Middle frontal gyrus (tissue), 1 donor: Measurements from ENCODE around the gene TNIK.

Source experiments
- DNase-seq: peaks from one replicate; pipeline ENCODE4 v3.0.0-alpha.2; 2015; ENCODE audit warnings: low spot score; ENCODE audit errors: extremely low spot score

Gene TNIK

DNA sequence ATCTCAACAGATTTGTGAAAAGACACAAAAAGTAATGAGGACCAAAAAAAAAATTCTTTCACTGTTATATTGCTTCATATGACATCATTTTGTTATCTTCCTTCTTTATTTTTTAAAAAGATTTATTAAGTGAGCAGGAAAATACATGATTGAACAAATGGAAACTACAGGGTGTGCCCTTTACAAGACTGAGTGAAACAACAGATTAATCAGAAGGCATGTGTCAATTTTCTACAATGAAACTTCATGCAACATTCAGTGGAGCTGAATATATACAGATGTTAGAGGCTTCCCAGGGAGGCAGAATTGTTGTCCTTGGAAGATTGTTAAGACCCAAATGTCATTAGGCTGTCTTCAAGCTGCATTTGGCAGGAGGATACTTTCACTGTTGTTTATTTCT is 405.3 kb downstream of the TNIK start:
- DNase-seq, result no peak

DNA sequence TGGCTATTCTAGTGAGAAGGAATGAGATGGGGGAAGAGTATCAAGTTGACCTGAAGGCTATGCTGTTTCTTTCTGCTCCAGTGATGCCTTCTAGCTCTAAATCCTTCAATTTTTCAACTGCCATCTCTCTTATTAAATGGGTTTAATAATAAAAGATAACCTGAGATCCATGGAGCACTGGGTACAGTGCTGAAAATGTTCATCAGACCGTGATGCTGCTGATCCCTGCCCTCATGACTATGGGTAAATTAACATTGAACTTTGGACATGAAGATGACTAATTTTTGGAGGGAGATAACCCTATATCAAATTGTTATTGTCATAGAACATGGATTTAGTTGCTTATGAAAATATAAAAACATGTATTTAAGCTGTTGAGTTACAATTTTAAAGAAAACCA is 406.0 kb downstream of the TNIK start:
- DNase-seq, result no peak

DNA sequence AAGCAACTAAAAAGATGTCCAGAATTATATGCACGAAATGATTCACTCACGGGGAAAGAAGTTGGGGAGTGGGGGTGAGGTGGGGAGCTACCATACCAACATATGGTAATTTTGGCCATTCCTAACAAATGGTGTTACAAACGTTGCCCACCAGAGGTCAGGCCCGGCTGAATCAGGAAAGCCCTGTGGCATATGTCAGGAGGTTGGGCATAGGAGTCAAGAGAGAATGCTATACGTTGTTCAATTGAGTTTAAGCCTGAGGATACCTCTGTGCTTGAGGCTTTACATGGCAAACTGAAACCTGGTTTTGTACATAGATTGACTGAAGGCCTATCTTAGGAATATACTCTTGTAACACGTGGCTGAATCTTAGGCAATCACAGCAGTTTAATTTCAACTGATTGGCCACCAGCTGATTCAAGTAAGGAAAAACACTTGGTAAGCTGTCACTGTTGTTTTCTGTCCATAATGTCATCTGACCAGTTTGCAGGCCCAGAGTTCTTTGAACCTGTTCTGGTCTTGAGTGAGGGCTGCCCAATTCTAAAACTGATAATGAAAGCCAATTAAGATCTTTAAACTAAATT is 410.3 kb downstream of the TNIK start:
- no peak for DNase-seq

DNA sequence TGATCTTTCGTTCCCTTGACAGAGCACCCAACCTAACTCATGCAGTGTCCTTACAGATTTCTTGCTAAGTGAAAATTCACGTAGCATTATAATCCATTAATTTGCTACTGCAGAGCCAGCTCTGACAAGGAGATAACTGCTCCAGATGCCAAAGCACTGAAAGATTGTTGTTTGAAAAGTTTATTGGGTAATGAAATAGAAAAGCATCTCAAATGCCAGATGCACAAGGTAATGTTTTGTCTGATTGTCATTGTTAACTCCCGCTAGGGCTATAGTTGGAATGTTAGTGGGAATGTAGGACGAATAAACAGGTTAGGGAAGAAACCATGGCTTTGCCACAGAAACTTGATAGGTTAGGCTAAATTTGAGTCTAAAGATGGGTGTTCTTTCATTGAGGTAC is 413.4 kb downstream of the TNIK start:
- DNase-seq, result no peak

DNA sequence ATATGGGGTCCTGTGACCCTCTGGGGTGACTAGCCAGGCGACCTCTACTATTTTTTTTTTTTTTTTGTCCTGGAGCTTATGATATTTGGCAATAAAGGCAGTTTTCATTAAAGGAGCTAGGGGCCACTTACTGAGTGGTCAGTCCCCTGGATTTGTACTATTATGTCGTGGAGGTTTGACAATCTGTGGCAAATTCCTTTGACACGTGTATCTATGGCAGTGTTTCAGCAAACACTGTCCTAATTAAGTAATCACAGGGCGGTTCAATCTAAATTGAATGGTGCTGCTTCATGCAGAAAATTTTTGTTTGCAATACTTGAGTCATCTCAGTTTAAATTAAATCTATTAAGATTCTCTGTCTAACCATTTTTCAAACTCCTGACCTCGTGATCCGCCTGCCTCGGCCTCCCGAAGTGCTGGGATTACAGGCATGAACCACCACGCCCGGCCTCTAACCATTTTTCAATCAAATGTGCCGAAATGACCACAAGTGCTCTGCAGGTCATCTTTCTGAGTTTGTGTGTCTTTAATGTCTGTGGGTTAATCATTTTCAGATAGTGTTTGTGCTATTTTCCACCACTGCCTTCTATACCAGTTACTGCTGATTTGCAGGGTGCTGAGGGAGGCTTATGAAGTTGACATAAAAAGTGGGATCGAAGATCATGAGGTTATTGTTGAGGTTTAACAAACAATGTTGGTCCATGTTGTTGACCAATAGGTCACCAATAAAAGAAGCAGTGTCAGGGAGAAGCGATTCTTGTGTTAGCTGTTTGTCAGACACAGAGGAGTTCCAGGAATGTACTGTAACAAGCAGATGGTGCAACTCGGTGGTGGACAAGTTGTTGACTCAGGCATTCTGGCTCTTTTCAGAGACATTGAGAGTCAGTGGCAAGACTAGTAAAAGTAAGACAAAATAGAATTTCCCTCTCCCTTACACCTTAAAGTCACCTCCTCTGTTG is 415.1 kb downstream of the TNIK start:
- no peak for DNase-seq

DNA sequence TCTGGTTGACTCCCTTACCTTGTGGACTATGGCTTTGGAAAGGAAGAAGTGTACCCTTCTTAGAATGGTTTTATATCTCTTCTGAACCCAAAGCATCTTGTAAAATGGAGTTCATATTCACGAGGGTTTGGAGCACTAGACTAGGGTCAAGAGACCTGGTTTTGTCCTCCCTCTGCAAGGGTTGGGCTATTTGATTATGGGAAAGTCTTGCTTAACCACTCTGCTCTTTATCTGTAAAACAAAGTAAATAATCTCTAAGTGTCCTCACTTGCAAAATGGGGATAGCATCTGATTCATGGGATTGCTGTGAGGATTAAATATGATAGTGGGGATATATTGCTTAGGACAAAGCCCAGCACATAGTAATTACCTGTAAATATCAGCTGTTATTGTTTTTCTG is 415.8 kb downstream of the TNIK start:
- DNase-seq, result no peak

DNA sequence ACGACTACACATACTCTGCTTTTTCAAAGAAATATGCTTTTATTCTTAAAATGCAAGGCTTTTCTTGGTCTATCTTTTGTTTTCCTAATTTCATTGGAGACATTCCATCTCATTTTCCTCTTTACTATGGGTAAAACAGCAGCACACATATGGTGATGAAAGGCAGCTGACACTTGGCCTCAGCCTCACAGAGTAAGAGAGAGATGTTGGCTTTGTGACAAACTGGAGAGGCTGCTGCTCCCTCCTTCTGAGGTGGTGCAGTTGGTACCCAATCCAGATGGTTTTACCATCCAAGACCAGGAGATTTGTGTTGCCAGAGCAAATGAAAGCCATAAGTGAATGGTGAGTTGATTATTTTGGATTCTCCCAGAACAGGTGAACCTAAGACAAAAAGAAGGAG is 420.5 kb downstream of the TNIK start:
- DNase-seq, result no peak

DNA sequence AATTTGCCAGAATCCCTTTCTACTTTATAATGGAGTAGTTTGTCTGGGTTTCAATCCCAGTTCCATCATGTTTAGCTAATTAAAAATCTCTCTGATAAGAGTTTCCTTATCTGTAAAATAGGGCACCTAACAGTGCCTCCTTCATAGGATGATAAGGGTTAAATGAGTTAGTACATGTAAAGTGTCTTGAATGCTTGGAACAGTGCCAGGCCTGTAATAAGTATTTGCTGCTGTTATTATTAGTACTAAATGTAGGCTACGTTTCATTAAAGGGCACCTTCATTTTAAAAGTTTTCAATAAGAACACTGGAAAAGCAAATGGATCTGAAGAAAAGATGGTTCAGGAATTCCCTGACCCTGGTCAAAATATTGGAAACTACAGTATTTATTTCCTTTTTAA is 421.9 kb downstream of the TNIK start:
- DNase-seq, result no peak

DNA sequence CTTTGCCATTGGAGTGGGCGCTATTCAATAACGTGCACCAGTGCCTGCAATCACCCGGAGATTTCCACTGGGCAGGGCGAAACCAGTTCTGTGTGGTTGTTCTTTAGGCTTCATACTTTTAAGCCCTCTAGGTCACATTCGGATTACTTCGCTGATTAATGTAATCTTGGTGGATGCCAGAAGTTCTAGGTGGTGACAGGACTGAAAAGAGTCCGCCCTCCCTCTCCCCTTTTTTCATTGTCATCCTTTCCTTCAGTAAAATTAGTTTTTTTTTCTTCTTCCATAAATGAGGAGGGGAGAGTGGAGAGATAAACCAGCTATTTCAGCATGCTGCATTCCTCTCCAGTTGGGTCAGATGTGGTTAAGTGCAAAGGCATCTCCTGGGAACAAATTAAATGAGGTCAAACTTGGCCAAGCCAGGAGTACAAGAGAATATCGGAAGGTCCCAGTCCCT is 431.4 kb downstream of the TNIK start:
- no peak for DNase-seq

DNA sequence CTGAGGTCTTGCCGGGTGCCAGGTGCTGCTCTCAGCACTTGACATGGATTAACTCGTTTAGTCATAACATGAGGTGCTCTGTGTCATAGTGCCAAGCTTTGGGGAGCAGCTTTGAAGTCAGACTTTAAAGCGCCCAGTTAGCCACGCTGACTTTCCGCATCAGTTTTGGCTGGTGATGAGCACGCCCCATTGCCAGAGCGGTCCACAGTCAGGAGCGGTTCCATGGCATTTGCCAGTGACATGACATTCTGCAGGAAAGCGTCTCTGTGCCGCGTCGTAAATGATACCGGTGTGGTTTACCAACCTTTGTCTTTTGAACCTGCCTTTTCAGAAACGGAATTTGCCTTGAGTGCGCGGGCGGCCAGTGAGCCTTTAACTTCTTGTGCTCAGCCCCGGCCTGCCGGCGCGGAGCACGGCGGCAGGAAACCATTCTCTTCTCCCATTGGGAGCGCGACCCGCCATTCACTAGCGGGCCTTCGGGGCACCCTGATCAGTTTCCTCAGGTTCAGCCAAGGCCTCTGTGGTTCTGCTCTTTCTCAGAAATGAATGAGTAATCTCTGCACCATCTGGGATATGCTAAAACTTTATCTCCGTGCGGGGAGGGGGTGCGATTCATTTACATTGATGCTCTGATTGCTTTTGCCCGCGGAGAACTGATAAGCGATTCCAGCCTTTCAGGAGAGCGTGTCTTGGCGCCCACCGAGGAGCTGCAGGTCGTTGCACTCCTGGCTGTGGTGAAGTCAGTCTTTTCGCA is 432.0 kb downstream of the TNIK start:
- no peak for DNase-seq

DNA sequence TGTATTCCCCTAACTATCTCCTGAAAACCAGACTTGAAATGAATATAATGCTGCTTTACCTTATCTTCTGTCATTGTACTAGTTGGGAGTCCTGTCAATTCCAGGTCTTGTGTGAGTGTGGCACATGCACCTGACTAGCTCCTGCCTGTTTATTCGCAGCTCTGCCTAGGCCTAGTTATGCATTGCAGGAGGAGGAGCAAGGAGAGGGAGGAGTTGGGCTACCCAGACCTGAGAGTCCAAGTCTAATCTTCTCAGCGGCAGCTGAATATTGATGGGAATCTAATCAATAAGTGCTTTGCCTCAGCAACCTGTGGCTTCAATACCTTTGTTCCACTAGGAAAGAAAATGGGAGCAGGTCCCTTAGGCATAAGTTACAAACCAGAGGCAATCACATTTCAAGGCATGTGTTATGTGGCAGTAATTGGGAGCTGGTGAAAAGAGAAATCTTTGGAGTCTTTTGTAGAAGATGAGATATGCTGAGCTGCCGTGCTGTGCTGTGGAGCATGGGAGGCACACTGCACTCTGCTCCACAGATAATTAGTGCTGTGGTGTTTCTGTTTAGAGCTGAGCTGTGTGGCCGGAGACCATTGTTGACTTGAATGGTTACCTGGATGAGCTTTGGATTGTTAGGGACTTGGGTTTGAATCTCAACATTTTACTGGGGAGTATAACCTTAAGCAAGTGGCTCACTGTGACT is 433.5 kb downstream of the TNIK start, which contains the start of gene SLC2A2:
Gene SLC2A2 (minus strand): TSS at position 124 of the 697 bp plus-strand sequence. CDS start 50 bp downstream, at position 74.
- no peak for DNase-seq

DNA sequence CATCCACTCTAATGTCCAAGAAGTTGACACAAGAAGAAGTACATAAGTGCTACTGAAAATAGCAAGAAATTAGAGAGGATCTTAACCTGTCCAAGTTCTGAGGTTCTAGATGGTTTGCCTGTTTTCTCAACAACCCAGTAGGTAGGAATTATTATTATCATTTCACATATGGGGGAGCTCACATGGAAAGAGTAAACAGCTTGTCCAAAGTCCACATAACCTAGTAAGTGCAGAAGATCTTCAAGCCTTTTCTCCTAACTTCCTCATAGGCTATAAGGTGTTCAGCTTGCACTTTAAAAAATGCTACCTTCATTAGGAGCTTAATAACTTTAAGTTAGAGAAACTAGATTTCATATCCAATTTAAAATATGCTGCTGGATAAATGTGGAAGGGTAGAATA is 436.6 kb downstream of the TNIK start:
- no peak for DNase-seq

DNA sequence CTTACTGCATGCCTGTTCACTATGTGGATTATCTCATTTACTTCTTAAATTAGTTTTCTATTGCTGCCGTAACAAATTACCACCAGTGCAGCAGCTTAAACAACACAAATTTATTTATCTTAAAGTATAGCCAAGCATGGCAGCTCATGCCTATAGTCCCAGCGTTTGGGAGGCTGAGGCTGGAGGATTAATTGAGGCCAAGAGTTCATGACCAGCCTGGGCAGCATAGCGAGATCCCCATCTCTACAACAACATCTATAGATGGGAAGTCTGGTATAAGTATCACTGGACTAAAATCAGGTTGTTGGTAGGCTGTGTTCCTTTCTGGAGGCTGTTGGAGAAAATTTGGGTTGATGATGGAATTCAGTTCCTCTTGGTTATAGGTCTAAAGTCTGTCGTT is 438.8 kb downstream of the TNIK start:
- DNase-seq, result no peak

DNA sequence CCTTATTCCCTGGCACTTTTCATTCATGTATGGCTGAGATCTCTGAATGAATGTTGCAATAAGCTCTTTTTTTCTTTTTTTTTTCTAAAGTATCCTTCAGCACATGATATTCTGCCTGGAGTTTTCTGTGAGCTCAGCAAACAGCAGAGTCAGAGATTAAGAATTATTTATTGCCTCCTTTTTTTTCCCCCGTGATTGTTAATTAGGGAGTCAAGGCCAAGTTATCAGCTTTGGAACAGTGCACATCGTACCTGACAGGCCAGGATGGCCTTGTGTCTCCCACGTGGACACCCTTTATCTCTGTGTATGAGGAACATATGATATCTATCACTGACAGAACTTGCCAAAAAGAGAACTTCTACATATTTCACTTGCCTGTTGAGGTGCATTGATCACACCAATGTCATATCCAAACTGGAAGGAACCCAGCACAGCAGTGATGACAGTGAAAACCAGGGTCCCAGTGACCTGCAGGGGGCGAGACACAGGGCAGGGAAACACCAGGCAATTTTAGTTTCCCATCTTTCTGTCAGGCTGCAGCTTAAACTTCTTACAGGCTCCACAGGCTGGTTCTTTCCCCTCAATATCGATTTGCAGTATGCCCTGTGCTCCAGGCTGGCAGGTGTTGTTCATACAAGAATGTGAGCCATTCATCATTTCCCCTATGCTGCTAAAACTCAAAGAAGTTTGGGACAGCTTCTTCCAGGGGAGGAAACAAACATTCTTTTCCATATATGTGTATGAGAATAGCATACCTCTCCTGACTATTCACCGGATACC is 441.9 kb downstream of the TNIK start:
- DNase-seq, result no peak

DNA sequence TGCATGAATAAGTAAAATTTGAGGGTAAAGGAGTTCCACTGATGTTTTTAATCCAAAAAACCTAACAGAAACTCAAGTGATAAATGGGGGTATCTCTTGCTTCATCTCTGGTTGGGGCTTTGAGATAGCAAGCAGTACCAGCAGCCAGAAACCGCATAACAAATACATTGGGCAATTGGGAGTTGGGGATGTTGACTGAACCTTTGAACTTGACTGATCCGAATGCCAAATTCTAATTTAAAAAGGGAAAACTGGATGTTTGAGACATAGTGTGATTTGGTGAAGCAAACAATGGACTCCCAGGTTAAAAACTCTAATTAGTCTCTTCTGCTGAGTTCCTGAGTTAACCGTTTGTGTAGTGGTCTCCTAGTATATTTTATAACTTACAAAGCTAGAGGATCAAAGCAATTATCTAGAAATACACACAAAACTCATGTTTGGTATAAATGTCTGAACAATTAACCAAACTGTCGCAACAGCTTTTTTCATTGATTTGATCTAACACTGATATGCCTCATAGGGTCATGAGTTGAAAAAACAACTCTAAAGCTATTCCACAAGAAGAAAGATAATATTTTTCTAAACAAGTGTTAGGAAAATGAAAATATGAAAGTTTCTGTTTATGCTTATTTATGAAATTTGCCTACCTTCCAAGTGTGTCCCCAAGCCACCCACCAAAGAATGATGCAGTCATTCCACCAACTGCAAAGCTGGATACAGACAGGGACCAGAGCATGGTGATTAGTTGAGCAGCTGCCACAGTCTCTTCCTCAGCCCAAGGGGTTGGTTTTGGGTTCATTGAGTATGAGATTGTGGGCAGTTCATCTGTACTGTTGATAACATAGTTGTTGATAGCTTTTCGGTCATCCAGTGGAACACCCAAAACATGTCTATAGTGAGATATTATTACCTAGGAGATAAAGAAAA is 446.1 kb downstream of the TNIK start:
- no peak for DNase-seq

DNA sequence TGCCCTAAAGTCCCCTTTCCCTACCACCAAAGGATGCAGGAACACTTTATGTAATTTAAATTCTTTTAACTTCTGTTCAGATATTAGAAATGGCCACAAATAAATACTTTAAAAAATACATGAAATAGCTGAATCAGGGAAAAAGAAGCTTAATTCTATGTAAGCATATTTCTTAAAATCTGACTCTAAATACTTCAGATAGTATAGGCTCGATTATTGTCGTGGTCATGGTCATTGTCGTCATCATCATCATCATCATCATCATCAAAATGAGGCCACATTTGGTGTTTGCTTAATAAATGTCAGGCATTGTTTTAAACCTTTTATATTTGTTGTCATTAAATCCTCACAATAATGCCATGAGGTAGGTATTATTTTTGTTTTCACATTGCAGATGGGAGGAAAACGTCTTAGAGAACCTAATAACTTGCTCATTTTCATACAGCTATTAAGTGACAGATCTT is 448.3 kb downstream of the TNIK start:
- DNase-seq, result no peak
